Measurements from ENCODE around the gene ABHD13.

DNA sequence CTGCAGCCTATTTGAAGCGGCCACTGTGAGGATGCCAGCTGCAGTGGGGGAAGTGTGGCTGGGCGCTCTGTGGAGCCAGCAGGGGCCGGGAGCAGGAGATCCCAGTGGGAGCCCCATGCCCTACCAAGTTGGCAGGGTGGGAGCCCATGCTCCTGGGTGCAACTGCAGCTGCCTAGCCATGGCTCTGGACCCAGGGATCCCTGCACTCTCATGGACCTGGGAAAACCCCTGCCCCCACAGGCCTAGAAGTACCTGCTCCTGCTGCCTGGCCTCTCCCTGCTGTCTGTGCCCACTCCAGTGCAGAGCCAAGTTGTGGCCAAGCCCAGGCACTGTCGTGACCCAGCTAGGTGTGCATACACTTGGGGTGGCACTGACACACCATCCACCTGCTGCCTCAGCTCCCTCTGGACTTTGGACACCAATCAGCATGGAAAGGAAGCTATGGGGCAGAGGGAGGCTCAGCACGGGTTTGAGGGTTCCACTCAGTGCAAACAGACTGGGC, 23.7 kb upstream of the ABHD13 start:
- TF ChIP-seq, protein P1, sequence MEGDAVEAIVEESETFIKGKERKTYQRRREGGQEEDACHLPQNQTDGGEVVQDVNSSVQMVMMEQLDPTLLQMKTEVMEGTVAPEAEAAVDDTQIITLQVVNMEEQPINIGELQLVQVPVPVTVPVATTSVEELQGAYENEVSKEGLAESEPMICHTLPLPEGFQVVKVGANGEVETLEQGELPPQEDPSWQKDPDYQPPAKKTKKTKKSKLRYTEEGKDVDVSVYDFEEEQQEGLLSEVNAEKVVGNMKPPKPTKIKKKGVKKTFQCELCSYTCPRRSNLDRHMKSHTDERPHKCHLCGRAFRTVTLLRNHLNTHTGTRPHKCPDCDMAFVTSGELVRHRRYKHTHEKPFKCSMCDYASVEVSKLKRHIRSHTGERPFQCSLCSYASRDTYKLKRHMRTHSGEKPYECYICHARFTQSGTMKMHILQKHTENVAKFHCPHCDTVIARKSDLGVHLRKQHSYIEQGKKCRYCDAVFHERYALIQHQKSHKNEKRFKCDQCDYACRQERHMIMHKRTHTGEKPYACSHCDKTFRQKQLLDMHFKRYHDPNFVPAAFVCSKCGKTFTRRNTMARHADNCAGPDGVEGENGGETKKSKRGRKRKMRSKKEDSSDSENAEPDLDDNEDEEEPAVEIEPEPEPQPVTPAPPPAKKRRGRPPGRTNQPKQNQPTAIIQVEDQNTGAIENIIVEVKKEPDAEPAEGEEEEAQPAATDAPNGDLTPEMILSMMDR (conservative IDR thresholded peaks at IDR 0.05), result no peak
- TF ChIP-seq EZH2 (IDR thresholded peaks at IDR 0.05; ENCODE audit: low read depth), result no peak

Measured in PC-9 (cell line).